GM18511 (cell line): ENCODE data around the gene ALG14.

Experiments
- ATAC-seq: cut with Tn5 transposase; IDR thresholded peaks from one replicate; pipeline ENCODE4 v1.9.1; 2021; ENCODE audit warnings: mild to moderate bottlenecking, moderate library complexity; ENCODE audit not compliant: unreplicated experiment

Gene ALG14

DNA sequence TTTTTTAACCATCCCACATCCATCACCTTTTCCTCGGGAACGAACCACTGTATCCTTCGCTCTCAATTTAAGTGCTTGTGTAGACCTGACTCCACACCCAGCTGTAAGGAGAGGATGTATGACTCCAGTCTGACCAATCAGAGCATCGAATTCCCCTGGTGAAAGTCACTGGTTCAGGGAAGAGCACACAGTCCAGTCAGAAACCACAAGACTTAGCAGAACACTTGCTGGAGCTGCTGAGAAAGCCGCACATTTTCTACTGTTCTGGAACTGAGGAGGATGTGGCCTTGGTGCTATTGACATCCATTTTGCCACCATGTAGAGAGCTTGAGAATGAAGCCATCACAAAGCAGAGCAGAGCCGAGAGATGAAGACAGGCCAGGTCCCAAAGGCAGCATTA, 86.0 kb downstream of the ALG14 start:
- no peak for ATAC-seq

DNA sequence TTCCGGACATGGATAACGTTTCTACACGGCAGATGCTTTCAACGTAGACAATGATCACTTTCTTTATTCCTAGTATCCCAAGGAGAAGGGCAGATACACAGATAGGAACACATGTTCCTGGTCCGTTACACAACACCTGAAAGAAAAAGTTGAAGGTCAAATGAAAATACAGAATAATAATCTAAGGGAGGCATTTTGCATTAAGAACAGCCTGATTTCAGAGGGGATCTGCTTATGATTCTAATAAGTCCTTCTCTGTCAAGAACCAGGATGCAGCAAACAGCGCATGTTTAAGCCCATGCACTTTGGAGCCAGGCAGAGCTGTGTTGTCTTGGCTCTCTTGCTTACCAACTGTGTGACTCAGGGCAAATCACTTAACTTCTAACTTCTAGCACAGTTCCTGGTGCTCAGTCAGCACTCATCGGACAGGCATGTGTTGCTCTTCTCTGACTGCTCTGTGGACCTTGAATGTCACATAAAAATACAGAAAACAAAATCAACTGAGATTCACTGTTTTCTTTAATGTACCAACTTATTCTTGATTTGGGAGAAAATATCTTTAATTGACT, 89.5 kb downstream of the ALG14 start:
- ATAC-seq: no peak

DNA sequence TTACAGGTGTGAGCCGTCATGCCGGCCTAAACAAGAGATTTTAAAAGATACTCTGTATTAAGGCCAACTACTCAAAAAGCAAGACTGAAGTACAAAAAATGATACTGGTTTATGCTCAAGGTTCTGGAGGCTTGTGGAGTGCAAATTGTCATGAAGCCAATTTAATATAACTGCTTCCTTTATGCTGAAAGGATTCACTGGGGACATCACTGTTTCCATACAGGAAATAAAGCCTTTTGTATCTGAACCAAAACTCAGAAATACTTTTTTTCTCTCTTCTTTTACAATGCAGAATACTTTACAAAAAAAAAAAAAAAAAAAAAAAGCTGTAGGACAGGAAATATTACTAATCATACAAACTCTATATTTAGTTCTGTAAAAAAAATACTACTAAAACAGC, 90.4 kb downstream of the ALG14 start:
- no peak for ATAC-seq

DNA sequence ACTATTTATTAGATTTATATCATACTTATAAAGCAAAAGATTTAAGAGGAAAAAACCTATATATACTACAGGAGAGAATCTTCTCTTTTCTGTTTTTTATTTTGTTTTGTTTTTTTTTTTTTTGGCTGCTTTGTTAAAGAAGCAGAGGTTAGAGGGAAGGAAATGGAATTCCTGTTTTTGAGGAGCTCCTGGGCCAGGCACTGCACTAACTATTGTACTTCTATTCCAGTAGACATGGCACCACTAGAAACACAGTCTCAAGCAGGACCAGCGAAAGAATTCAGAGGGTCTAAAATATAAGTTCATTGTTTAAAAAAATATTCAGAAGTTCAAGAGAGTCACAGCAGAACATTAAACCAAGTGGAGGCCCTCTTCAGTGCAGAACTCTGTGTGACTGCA, 91.2 kb downstream of the ALG14 start:
- no peak for ATAC-seq

DNA sequence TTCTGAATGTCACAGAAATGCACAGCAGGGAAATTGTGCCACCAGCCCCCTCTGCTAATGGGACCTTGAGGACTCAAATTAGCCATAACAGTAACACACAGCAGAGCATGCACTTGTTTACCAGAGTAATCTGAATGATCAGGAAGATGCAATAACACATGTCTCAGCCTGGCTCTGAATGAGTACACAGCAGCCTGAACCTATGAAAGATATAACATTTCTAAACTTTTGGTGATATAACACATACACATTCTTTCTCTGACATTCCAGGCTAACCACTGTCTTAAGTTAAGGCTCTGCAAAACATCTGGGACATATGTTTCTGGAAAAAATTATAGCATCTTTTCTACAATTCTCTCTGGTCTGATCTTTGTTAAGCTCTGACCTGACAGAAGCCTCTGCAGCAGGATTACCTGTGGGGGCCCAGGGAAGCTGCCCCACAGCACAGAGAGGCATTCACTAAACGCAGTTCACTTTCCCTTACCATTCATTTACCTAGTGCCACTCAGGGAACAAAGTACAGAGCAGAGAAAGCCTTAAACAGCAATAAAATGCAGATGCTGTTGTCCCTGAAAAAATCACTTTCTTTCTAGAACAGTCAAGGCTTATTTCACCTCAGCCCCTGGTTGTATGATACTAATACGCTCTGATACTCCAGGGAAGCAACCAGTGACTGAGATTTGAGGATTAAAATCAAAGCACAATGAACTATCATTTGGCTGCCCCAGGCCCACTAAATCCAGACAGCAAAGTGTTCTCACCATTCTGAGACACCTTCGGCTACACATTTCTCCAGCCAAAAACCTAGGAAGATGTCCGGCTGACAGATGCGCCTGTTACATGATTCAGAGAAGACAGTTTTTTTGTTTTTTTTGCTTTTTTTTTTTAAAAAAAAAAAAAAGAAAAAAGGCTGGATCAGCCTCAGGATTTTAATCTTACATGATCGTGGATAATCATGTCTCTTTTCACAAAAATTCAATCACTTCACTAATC, 91.9 kb downstream of the ALG14 start:
- ATAC-seq: no peak

DNA sequence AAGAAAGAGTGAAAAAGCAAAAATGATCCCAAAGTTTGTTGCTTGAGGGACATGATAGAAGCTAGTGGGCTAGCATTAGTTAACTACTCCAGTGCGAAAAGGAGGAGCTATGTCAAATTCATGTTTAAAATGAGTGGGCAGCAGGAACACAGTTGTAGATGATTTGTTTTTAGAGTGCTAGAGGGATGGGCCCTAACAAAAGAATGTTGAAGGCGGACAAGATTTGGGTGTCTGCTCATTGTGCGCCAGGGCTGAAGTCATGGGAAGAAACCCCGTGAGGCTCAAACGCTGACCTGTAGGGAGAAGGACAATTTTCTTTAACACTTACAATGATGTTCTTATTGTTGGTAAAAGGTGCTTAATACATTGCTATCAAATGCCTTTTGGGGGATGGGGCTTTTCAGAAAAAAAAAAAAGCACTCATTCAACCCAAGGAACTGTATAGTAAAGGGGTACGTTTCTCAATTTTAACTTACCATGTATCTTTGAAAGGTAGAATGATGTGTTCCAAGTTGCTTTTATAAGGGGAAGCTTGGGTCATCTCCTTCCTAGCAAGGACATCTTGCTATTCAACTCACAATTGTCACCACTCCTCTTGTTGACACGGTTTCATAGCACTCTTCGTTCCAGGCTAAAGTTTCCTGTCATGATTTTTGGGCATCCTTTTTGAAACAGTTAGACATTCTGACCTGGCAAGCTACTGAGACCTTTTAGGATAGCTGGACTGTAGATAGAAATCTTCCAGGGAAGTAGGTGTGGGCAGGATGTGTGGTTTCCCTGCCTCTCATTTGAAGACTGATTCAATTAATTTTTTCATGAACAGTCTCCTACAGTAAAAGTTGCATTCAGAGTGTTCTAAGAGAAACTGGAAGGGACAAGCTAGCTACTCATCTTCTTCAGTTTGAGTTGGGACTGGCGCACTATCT, 92.8 kb downstream of the ALG14 start:
- no peak for ATAC-seq

DNA sequence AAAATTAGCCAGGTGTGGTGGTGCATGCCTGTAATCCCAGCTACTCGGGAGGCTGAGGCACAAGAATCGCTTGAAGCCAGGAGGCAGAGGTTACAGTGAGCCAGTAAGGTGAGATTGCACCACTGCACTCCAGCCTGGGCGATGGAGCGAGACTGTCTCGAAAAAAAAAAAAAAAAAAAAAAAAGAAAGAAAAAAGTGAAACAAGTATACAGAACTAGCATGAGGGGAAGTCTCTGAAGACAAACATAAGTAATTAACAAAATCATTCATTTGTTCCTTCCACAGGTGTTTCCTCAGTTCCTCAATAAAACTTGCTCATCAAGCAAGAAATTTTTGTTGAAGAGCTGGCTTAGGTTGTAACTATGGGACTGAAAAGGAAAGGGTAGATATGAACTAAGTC, 93.6 kb downstream of the ALG14 start:
- ATAC-seq: no peak

DNA sequence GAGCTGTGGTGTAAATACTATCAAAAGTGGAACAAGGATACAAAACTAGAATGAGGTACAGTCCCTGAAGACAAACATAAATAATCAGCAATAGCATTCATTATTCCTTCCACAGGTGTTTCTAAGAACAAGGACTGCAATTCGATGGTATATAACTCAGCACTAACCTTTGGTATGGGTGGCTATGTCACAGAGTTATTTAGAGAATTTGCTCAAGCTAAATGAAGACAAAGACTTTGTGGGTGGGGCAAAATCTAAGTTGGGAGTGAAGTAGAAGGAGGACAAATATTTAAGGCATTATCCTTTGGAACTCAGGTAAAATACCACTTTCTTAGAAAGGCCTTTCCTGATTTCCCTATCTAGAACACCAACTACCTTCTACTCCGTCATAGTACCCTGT, 94.3 kb downstream of the ALG14 start:
- ATAC-seq: no peak

DNA sequence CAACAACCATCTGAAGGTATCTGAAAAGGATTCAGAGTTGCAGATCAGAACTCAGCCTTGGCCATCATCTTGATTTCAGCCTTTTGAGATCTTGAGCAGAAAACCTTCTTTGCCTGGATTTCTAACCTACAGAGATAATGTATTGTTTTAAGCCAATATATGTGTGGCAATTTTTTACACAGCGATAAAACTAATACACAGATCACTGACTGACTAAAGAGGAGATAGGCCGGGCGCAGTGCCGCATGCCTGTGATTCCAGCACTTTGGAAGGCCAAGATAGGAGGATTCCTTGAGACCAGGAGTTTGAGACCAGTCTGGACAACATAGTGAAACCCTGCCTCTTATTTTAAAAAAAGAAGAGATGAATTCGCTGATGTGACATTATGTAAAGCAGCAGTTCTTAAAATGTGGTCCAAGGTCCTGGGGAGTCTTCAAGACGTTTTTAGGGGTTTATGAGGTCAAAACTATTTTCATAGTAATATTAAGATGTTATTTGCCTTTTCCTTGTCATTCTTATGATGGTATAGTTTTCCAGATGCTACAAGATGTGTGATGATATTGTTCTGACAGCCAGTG, 95.7 kb downstream of the ALG14 start:
- no peak for ATAC-seq

DNA sequence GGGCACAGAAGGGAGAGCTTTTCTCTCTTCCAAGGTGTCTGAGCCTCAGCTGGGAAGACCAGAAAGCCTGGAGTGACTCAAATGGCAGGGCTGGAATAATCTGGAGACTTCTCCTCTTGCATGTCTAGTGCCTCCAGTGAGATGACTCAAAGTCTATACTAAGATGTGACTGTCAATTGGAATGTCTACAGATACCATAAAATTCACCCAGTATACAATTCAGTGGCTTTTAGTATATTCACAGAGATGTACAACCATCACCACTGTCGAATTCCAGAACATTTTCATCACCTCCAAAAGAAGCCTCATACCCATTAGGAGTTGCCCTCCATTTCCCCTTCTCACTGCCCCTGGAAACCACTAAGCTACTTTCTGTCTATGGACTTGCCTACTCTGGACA, 97.9 kb downstream of the ALG14 start:
- no peak for ATAC-seq

DNA sequence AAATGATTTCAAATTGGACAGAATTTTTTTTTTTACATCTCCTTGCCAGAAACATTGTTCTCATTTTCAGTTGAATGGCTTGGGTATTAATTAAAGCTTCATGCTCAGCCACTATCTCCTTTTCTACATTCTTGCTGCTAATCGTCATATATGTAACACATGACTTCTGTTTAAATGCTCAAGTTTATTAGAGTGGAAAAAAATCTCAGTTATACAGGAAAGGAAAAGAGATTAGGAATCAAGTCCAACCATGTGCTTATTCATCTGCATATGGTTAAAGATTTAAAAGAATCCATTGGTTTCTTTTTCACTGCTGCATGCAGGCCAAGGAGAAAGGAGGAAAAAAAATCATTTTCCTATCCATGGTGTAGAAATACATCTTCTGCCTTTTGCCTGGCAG, 98.5 kb downstream of the ALG14 start:
- ATAC-seq: no peak

DNA sequence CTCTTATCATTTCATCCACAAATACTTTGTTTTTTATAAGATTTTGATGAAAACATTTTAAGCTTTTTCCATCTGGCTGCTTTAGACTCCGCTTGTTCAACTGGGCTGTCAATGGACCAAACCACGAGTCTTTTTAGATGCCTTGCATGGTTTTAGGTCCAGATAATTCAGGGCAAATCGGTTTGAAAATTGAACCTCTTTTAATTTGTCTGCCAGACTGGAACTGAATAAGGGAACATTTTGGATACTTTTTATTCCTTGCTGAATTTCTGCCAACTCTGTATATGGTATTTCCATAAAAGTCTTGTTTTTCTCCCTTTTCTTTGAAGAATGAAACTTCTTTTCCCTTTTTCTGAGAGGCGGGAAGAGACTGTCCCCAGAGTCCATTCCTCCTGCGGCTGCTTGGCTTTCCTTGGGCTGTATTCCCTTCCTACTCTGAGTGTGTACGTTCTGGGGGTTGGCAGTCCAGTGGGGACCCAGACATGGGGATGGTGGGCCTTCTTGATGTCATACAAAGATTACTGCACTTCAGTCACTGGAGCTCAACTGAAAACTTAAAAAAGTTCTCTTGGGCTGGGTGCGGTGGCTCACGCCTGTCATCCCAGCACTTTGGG, 99.3 kb downstream of the ALG14 start:
- ATAC-seq: no peak

DNA sequence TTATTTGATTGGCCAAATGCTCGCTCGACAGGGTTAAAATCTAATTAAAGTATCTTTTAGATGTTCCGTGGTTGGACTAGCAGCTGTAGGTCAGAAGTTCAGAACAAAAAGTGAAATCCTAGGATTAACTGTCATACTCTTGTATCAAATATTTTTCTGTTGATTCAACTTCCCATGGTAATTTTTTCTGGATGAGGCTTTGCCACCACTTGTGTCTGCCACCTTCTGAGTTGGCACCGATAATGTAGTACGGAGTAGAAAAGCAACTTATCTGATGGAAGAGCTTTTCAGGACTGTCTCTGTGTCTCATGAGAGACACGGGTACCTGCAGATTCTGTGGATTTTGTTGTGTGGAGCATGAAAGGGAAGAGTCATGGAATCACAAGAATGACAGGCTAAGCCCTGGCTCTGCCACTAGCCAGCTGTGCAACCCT, 101.2 kb downstream of the ALG14 start:
- ATAC-seq: no peak

DNA sequence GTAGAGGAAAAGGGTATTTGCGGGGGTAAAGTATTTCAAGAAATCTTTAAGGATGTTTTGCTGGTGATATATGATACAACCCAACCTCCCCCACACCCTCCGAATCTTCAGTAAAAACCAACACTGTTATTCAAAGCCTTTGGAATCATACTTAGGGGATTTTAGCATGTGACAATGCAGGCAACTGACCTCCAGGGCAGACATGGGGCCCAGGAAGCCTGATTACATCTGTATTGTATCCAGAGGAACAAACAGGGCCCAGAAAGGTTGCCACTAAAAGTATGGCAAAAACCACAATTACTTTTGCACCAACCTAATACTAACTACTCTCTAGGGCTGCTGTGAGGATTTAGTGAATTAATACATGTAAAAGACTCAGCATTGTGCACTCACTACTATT, 102.0 kb downstream of the ALG14 start:
- no peak for ATAC-seq

DNA sequence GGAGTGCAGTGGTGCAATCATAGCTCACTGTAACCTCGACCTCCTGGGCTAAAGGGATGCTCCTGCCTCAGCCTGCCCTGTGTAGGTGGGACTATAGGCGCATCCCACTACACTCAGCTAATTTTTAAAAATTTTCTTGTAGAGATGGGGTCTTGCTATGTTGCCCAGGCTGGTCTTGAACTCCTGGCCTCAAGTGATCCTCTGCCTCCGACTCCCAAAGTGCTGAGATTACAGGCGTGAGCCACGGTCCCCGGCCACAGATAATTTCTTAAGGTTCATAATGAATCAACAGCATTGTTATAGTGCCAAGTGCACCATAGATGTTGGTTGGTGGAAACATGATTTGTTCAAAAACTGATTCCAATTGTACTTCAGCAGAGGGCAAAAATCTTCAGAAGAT, 103.6 kb downstream of the ALG14 start:
- ATAC-seq: no peak

DNA sequence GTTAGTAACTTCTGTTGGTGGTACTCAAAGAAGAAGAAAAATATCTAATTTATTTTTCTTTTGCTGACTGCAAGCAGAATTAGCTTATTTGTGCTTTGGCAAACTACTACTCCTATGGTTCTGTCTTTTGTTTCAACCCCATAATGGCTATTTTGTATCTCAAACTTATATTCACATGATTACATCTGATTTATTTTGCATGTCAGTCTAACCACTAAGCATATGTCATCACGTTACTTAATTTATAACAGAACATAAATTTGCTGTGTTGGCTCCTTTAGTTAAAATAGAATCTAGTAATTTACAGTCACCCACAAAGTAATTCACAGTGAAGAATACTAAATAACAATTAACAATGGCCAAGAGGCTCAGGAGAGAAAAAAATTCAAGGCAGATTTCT, 106.7 kb downstream of the ALG14 start:
- ATAC-seq: no peak

DNA sequence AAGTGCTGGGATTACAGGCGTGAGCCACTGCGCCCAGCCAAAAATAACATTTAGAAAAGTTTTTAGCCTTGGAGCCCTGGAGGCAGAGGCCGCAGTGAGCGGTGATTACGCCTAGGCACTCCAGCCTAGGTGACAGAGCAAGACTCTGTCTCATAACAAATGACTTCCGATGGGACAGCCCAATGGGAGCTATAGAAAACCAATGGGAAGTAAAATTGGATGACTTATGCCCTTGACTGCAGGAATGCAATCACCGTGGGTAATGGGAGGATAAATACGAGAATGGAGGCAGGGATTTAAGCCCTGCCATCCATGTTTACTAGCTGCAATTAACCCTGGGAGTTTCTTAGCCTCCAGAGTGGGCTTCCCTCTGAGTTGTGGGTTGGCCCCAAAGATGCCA, 108.9 kb downstream of the ALG14 start:
- ATAC-seq: no peak

DNA sequence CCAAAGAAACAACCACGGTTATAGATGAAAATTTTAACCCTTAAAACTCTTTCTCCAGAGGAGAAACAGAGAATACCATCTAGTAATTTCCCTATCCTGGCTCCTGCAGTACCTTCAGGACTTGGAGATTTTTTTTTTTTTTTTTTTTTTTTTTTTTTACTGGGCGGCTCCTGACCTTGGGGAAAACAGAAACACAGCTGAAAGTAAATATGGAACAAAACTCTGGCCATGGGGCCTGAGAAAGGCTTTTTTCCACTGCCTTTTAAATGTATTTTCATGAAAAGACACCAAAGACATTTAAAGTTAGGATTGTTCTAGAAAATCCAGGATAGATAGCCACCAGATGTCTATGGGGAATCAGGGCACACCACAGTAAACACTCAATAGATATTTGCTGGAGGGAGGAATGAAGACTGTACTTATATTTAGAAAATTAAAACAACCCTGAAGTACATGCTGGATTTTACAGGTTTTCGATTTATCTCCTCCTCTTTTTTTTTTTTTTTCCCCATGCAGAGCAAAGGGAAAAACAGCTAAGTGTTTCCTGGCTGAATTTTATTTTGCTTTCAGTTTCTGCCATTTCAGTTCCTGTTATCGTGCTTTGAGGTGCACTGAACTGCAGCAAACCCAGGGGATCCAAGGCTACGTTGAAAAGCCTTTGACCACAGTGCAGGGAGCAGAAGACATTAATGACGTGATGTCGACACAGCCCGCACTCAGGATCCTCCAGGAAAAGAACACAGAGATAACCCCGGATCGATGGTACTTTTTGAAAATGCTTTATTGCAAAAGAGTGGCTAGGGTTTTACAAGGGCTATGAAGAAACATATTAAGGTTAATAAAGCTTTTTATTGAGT, 110.1 kb downstream of the ALG14 start:
- peak; percentile 98 for ATAC-seq

DNA sequence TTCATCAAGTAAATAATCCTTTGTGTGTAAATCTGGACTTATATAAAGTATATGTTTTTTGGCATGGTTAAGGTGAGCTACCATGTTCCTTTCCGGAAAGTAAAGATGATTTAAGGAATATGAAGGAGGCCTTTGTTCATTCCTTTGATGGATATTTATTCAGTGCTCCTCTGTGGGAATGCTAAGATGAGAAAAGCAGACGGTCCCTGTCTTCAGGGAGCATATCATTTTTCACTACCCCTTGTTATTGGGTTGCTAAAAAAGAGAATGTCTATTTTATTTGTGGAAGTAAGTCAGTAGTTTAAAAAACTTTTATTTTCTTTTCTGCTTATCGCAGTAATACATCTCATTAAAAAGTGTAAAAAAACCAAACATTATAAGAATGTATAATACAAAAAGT, 110.8 kb downstream of the ALG14 start:
- no peak for ATAC-seq

DNA sequence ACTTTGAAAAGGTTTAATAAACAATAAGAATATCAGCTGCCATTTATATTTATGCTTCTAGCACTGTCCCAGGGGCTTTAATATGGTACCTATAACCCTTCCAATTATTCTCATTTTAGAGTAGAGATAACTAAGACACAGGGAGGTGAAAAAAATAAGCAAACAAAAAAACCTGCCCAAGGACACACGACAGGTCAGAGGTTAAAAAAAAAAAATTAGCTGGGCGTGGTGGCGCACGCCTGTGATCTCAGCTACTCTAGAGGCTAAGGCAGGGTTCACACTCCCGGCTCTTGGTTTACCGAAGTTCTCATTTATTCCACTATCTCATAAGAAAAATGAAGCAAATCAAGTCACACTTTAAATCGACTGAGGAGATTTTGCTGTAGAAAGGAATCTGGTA, 111.2 kb downstream of the ALG14 start:
- ATAC-seq: no peak
